Right lung (tissue), 5 donors: Measurements from ENCODE around the gene PFKFB4. TPM values are rescaled to one million over a fixed set of nuclear protein-coding genes. Genes with fewer than 3 reads are reported as not detected.
"Not testable (repeated sequence)": the region's sequence is repeated elsewhere in the genome, so short reads cannot be mapped to it uniquely, and the experiment has no call there.

ENCODE experiments used
- DNase-seq, 2 donors: peaks; one replicate each; pipeline ENCODE4 v3.0.0-alpha.2; 2013
- polyA plus RNA-seq, 5 donors: library from polyadenylated mRNA; unstranded; fragments of 120-200 nt; gene quantifications; one replicate each; pipeline versions ENCODE4 v1.2.1 to v1.2.3, GENCODE V29; 2013; ENCODE audit warnings: inconsistent platforms in 1 of 5, low replicate concordance in 1 of 5; ENCODE audit not compliant: insufficient read length in 5 of 5, insufficient read depth in 1 of 5

PFKFB4 gene
- polyA plus RNA-seq, 5 donors, result 5.5 to 10.9 (median 7.5) TPM

DNA sequence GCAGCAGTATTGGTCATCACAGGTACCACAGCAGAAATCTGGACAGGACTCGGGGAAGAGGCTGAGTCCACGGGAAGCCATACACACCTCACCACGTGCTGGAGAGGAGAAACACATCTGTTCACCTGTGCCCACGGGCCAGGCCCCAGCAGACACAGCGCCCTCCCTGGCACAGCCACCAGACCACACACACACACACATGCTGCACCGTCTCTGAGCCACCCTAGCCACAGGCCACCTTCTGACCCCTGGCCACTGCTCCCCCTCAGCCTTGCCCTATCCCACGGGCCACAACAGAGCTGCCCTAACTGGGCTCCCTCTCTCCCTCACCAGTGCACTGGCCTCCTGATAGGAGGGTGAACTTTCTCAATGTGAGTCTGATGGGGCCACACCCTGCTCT, 55.4 kb downstream of the PFKFB4 start:
- DNase-seq, result no peak

DNA sequence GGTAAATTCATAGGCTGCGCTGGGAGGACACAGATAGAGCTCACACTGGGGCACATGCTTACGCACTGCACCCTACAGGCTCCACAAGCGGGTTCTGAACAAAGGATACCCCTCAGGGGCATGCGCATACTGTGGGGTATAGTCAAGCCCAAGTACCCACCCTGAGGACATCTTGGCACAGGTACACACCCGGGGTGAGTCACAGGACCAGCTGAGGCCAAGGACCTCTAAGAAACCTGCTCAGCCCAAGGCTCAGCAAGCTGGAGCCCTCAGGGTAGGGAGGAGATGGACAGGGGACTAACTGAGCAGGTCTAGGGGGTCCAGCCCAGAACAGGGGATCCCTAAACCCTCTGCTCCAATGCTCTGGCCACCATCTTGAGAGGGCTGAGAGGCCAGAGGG, 55.9 kb downstream of the PFKFB4 start:
- no peak for DNase-seq

DNA sequence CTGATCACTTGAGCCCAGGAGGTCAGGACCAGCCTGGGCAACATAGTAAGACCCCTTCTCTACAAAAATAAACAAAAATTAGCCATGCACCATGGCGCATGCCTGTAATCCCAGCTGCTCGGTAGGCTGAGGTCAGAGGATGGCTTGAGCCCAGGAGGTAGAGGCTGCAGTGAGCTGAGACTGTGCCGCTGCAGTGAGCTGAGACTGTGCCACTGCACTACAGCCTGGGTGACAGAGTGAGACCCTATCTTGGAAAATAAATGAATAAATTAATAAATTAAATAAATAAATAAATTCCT, 63.5 kb downstream of the PFKFB4 start:
- DNase-seq, result no peak

DNA sequence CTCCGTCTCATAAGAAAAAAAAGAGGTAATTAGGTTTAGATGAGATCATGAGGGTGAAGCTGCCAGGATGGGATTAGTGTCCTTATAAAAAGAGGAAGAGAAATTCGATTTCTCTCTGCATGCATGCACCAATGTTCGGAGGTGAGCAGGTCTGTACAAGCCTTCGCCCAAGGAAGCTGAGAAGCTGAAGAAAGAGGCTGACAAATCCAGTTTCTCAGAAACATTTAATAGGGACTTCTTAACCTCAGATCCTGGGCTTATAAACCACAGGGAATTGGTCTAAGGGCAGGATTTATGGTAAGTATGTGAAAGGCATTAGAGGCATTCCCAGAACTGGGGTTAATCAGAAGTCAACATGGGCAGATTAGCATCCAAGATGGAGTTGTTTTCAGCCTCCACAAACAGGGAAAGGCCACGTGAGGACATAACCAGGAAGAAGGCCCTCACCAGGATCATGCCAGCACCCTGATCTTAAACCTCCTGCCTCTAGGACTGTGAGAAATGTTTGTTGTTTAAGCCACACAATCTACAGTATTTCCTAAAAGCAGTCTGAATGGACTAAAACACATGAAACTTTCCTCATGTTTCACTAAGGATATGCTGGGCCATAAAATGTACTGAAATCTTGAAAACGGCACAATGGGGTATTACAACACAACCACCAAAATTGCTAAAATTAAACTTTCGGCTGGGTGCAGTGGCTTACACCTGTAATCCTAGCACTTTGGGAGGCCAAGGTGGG, 64.0 kb downstream of the PFKFB4 start:
- no peak for DNase-seq

DNA sequence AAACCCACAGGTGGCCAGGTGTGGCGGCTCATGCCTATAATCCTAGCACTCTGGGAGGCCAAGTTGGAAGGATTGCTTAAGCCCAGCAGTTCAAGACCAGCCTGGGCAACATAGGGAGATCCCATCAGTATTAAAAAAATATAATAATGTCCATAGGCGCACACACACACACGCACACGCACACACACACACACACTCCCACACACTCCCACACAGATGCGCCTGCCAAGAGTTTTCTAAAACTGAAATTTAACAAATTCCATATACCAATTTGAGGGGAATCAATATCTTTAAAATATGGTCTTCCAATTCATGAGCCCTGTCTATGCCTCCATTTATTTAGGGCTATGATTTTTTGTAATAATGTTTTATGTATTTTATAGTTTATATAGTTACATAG, 69.7 kb downstream of the PFKFB4 start:
- DNase-seq, result no peak

DNA sequence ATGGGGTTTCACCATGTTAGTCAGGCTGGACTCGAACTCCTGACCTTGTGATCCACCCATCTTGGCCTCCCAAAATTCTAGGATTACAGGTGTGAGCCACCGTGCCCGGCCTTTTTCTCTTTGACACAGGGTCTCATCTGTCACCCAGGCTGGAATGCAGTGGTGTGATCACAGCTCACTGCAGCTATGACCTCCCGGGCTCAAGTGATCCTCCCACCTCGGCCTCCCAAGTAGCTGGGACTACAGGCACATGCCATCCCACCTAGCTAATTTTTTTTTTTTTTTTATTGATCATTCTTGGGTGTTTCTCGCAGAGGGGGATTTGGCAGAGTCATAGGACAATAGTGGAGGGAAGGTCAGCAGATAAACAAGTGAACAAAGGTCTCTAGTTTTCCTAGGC, 73.8 kb downstream of the PFKFB4 start:
- not testable (repeated sequence) for DNase-seq

DNA sequence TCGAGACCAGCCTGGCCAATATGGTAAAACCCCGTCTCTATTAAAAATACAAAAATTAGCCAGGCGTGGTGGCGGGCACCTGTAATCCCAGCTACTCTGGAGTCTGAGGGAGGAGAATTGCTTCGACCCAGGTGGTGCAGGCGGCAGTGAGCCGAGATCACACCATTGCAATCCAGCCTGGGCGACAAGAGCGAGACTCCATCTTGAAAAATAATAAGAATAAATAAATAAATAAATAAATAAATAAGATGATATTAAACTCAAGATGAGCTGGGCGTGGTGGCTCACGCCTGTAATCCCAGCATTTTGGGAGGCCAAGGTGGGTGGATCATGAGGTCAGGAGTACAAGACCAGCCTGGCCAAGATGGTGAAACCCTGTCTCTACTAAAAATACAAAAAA, 75.7 kb downstream of the PFKFB4 start:
- not testable (repeated sequence) for DNase-seq

DNA sequence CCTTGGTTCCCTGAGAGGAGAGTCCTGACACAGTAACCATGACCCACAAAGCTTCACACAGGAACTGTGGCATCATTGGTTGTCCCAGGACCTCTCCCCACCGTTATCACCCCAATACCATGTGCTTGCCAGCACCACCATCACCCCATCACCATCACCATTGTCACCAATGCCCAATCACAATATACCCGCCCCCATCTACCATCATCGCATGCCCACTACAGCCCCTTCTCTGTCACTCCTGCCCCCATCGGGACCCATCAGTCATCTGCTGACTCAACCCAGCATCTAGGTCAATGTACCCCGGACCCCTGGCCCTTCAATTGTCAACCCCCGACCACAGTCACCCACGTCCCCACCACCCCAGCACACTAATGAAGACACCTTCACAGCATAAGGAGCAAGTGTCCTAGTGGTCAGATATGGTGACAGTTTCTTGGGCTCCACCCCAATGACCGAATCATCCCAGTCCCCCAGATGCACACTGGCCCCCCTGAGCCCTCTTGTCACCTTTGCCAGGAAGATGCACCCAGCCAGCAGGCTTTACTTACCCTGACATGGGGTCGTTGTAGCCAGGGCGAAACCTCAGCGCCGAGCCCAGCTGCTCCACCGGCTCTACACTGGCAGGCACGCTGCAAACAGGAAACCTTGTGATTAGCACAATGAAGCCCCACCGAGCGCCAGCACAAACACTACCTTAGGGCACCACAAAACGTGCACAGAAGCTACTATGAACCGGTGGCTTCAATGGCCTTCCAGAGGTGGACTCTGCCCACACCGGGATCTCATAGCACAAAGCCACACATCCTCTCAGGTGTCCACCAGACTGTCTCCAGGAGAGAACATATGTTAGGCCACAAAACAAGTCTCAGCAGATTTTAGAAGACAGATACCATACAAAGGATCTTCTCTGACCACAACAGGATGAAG, 77.7 kb downstream of the PFKFB4 start:
- DNase-seq, result no peak

DNA sequence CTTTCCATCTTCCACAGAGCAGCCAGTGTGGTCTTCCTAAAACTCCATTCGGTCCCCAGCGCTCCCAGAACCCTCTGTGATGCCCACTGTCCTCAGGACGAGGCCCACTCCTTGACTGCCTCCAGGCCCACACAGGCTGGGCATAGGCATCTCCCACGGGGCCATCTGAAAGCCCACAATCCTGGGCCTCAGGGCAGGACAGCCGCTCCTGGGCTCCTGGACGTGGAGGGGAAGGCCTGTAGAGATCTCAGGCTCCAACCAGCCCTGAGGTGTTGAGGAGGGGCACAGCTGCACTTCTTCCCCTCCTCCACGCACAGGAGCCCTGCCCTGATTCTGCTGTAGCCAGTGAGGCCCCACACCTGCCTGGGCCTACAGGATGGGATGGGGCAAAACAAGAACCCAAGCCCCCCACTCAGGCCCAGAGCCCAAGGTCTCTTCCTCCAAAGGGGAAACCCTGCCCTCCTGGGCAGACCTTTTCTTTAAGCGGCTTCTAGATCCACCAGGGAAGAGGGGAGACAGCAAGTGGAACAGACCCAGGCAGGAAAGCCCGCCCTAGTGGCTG, 78.6 kb downstream of the PFKFB4 start:
- DNase-seq, result no peak

DNA sequence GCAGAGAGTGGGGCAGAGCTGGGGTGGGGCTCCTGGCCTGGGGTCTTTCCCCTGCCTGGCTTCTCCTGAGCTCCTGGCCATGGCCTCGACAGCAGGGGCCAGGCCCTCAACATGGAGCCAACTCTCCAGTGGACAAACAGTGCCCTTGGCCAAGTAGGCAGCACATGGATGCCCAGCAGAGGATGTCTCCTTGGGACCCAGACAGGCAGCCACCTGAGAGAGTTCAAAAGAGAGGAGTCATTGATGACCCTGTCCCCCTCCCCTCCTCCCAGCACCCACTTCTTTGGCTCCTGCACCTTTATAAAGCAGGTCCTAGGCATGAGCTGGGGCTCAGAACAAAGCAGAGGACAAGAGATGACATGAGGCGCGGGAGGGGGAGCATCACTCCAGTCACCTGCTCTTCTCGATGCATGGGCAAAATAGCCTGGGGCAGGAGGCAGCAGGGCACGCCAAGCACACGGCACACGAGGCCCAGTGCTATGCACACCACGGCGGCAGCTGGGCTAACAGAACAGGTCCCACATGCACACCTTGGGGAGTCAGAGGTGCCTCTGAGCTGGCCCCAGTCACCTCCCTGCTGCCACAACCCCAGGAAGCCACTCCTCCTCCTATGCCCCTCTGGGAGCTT, 80.1 kb downstream of the PFKFB4 start:
- DNase-seq, result no peak

DNA sequence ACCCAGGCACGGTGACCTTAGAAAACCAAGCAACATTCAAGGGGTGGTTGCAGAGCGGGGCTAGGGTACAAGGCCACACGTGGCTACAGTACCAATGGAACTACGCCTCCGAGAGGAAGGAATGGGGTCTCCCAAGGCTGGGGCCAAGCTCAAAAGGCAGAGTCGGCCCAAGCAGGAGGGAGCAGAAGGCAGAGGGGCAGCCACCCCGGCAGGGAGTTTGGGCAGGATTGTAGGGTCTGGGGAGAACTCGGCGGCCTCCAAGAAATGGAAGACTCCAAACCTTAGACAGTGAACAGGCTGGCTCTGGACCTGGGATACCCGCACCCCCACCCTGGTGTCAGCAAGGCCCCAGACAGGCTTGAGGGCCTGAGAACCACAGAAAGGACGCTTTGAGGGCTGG, 81.4 kb downstream of the PFKFB4 start:
- DNase-seq, result no peak

DNA sequence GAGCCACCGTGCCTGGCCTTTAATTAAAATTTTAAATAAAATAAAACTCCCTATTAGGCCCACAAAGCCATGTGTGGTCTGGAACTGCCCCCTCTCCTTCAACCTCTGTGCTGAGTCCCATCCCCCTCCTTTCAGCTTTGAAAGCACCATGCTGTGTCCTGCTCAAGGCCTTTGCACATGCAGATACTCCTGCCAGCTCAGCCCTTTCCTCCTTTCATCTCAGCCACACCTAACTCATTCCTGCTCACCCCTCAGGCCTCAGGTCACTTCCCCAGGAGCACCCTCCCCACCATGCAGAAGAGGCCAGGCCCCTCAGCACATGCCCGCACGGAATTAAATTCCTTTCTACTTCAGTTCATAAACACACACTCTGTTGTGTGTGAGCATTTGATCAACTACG, 82.0 kb downstream of the PFKFB4 start:
- DNase-seq, result no peak

DNA sequence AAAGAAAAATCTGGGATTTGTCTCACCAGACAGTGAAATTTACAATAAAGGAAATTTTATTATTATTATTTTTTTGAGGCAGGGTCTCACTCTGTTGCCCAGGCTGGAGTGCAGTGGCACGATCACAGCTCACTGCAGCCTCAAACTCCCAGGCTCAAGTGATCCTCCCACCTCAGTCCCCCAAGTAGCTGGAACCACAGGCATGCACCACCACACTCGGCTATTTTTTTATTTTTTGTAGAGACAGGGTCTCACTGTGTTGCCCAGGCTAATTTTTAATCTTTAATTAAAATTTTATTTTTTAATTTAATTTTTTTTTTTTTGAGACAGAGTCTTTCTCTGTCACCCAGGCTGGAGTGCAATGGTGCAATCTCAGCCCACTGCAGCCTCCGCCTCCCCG, 82.6 kb downstream of the PFKFB4 start:
- not testable (repeated sequence) for DNase-seq

DNA sequence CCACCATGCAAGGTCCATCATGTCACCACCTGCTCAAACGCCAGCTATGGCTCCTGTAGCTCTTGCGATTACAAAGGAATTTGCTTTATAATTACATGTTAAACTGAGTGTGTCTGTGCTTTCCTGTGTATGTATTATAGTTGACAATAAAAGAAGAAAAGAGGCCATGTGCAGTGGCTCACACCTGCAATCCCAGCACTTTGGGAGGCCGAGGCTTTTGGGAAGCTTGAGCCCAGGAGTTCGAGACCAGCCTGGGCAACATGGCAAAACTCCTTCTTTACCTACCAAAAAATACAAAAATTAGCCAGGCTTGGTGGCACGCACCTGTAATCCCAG, 83.0 kb downstream of the PFKFB4 start:
- DNase-seq, result no peak

DNA sequence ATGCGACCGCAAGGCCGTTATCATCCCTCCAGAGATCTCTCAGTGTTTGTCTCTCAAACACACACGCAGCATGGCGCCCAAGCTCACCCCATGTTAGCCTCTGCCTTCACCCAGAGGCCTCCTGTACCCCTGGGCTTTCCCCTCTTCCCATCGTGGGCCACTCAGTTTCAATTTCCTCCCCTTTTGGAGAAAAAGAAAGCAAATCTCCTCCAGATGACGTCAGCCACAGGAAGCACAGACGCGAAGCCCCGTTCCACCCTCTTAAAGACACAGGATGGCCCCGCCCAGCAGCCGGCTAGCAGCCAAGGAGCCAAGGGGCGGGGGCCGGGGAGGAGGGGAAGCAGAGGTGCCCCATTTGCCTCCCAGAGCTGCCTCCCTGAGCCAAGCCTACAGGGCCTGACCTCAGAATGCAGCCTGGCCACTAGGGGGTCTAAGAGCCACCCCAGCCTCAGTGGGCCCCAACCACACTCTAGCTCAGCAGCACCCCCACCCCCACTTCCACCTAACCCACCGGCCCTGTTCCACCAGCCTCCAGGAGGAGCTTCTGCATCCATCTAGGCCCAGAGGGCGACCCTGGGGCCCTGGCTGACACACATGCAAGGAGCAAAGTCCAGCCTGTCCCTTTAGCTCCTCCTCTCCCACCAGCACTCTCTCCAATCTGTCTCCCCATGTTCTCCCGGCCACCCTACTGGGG, 83.5 kb downstream of the PFKFB4 start:
- peak; percentile 90 to 91 for DNase-seq

DNA sequence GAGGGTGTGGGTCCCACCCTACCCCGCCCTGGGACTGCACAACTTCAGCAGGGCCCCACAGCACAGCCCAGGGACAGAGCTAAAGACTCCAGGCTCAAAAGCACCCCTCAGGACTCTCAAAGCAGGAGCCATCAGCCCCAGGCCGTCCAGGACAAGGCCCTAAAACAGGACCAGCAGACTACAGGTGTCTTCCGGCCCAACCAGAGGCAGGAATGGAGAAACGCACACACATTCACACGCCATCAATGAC, 84.0 kb downstream of the PFKFB4 start:
- DNase-seq, result no peak

DNA sequence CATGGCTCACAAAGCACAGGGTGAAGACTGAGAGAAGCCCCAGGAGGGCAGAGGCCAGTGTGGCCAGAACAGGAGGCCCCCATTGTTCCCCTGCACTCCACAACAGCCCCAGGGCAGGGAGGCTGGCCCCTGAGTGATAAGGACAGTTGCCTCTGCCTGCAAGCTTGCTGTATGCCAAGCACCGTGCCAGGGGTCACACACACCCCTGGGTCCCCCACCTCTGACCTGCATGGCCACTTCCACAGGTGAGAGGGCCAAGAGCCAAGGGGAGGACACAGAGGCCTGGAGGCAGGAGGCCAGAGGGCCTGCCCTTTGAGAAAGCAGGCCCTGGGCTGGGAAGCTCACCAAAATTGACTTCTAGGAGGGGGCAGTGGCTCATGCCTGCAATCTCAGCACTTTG, 86.3 kb downstream of the PFKFB4 start:
- DNase-seq, result no peak

DNA sequence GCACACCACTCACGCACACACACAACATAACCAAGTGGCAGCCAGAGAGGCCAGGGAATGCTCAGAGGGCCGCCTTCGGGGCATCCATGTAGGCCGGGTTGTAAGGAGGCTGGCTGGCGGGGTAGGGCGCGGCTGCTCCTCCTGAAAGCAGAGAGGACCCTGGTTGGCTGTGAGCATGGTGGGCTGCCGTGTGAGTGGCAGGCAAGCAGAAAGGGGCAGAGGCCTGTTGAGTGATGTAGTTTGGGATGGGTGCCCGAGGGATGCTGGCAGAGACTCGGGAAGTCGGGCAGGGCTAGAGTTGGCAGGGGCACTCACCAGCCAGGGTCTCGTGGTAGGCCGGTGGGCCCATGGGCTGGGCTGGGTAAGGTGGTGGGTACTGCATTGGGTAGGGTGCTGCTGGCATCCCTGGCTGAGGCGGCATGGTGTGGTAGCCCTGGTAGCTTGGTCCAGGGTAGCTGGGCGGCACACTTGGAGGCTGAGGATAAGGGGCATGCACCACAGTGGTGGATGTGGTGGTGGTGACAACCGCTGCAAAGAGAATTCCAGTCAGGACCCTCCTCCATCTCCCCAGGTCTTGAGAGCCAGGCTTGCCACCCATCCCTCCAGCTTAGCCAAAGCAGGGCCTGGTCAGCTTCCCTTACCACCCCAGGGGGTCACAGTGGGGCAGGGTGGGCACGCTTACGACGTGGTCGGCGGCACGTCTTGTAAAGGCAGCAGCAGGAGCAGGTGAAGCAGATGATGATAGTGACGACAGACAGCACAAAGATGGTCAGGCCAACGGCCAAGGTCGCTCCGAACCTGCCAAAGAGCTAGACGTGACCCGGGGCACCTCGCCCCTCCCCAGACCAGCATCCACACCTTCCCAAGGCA, 87.3 kb downstream of the PFKFB4 start:
- no peak for DNase-seq

DNA sequence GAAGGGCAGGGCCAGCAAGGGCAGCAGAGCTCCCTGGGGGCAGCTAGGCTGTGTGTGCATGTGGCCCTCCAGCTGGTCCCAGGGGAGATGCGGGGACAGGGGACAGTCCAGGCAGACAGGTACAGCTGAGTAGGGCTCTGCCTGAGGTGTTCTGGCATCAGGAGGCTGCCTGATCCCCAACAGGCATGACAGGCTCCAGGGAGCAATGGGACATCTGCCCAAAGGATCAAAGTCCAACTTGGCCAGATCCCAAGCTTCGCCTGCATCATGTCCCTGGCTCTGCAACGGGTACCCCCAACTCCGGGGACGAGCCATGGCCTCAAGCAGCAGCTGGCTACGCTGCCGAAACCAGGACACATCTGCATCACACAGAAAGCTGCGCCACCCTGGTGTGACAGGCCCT, 88.3 kb downstream of the PFKFB4 start:
- DNase-seq, result no peak
